ENCODE data around the gene TVP23B.
"Not testable (repeated sequence)": the region's sequence is repeated elsewhere in the genome, so short reads cannot be mapped to it uniquely, and the experiment has no call there.

DNA sequence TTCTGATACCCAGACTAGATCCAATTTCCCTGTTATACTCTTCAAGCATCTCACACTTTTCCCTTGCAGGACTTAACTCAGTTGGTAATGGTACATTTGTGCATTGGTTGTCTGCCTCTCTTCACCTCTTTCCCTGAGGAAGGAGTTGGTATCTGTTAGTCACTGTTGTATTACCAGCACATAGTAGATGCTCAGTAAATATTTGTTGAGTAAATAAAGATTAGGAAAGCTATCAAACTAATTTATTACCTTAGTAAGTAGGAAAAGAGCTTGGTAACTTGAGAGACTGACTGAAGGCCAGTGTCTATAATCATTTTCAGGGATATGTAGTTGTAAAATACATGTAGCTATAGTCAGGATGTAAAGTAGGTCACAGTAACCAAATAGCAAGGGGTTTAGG lies 15.9 kb downstream of the TVP23B start:
- TF ChIP-seq CTCF, POLR2A, POLR2AphosphoS5, EP300 (IDR thresholded peaks at IDR 0.05): not testable (repeated sequence)
